Body of pancreas (tissue), 4 donors: Measurements from ENCODE around the gene PTPRT. TPM values are rescaled to one million over a fixed set of nuclear protein-coding genes. Genes with fewer than 3 reads are reported as not detected.

Experiments used
- ATAC-seq: fragments of 150-250 bp; one replicate; pipeline ENCODE4 v1.9.1; 2016
- DNase-seq, 4 donors: peaks; one replicate each; pipeline ENCODE4 v3.0.0-alpha.2; 2019
- H3K27ac ChIP-seq, 4 donors: fragments of 200-600 bp; sonication (generic); 1 replicate in 3 of 4; 2 replicates in 1 of 4; pipeline versions ENCODE4 v1.5.1 to v1.6.1; 2016 to 2019; ENCODE audit warnings: mild to moderate bottlenecking in 1 of 4, mixed read lengths in 1 of 4, moderate library complexity in 1 of 4
- H3K27me3 ChIP-seq, 2 donors: fragments of 200-600 bp; sonication (generic); one replicate each; pipeline ENCODE4 v1.6.0; 2016; ENCODE audit warnings: mild to moderate bottlenecking in 1 of 2
- H3K36me3 ChIP-seq, 2 donors: fragments of 200-600 bp; sonication (generic); replicated peaks in 1 of 2; 2 replicates each; pipeline ENCODE4 v1.5.1; 2016; ENCODE audit warnings: low read depth in 2 of 2; ENCODE audit not compliant: insufficient read depth in 1 of 2
- H3K4me1 ChIP-seq: fragments of 200-600 bp; sonication (generic); one replicate; pipeline ENCODE4 v1.6.0; 2016
- H3K4me3 ChIP-seq, 2 donors: fragments of 200-600 bp; sonication (generic); 1 replicate in 1 of 2; 2 replicates in 1 of 2; pipeline ENCODE4 v1.5.1; 2016 to 2019
- H3K9me3 ChIP-seq, 3 donors: fragments of 200-600 bp; sonication (generic); 1 replicate in 2 of 3; 2 replicates in 1 of 3; pipeline ENCODE4 v1.5.1; 2016
- CTCF ChIP-seq, 7 experiments: fragments of 450-650 bp in 4 of 7; fragments of 200-600 bp in 3 of 7; sonication (generic) in 3 of 7; IDR thresholded peaks; one replicate each; pipeline ENCODE4 v1.5.1; 2016 to 2019; ENCODE audit warnings: antibody characterized with exemption in 7 of 7
- POLR2A ChIP-seq, 3 donors: fragments of 450-650 bp; IDR thresholded peaks; one replicate each; pipeline ENCODE4 v1.6.1; 2016; ENCODE audit warnings: antibody characterized with exemption in 3 of 3, mild to moderate bottlenecking in 2 of 3
- WGBS, 2 donors: methylation state at CpG; one replicate each; pipeline ENCODE4 v1.1.5; 2017; 5-methylcytosine and 5-hydroxymethylcytosine counted together
- intact Hi-C: fragments of 100-400 bp; cut with DNase I; formaldehyde crosslinking; loops from one replicate; pipeline ENCODE4 v1.15.1; 2023
- total RNA-seq, 2 donors: library from RNA; depleted of rRNA; stranded (reverse); fragments of >200 nt; gene quantifications; one replicate each; pipeline ENCODE4 v1.1.0, GENCODE V29; 2016

Gene PTPRT
- total RNA-seq, 2 donors from 2014 or later, result 0.33 to 1.0 TPM

DNA sequence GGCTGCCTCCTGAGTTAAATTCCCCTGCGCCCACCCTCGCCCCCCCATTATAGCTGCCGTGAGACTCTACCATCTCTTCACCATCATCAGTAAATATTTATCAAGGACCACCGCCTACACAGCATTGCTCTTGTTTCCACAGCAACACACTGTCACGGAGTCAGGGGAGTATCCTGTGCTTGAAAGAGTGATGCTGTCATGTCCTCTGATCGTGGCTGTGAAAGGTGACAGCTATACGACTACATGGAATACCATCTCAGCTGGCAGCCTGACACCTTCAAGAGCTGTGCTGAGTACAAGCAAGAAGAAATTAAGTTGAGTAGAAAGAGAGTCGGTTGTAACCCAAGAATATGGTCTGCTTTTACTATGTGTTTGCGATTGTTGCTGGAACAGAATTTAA, 3.4 kb downstream of the PTPRT start:
- no peak overlapping the region for H3K27ac ChIP-seq
- ATAC-seq (no peak), DNase-seq (no peak)
- peaks cover 0 to 15% of the 10 kb centered on the region in 2 donors for H3K27me3 ChIP-seq
- no peaks in the 10 kb centered on the region for H3K9me3 ChIP-seq
- TF ChIP-seq POLR2A (IDR thresholded peaks at IDR 0.05), result no peak
- no peak for TF ChIP-seq CTCF (IDR thresholded peaks at IDR 0.05)
- peaks cover 17% of the 10 kb centered on the region for H3K4me1 ChIP-seq
- intact Hi-C loops, result loop anchor here (5.0 kb wide), 2 partner anchors 984 to 1449 kb away; no protein-coding TSS in a partner anchor
- 37 to 49% methylated on average over 9 of the region's 9 CpGs for WGBS, 2 donors
- no peaks in the 10 kb centered on the region for H3K36me3 ChIP-seq
- no peak overlapping the region for H3K4me3 ChIP-seq

DNA sequence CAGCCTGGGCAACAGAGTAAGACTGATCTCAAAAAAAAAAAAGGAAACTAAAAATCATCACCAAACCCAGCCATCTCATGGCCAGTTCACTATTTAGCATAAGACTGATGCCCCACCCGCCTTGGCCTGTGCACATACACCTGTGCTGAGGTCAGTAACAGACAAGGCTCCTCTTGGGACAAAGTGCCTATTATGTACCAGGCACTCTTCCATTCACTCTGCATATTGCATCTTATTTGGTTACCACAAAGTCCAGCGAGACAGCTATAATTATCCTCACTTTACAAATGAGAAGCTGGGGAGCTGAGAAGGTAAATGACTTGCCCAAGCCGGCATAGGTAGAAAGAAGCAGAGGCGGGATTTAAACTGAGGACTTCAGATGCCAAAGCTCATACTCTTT, 3.8 kb downstream of the PTPRT start:
- H3K27ac ChIP-seq, result no peak overlapping the region
- no peak for ATAC-seq
- H3K4me1 ChIP-seq, result peaks cover 17% of the 10 kb centered on the region
- no peaks in the 10 kb centered on the region for H3K36me3 ChIP-seq
- H3K27me3 ChIP-seq, result peaks cover 0 to 15% of the 10 kb centered on the region in 2 donors
- no peaks in the 10 kb centered on the region for H3K9me3 ChIP-seq
- no peak overlapping the region for H3K4me3 ChIP-seq
- 63 to 64% methylated on average over 4 of the region's 4 CpGs for WGBS, 2 donors
- TF ChIP-seq CTCF (IDR thresholded peaks at IDR 0.05) (no peak), POLR2A (IDR thresholded peaks at IDR 0.05) (no peak)
- intact Hi-C loops, result loop anchor here (5.0 kb wide), 2 partner anchors 984 to 1449 kb away; no protein-coding TSS in a partner anchor
- DNase-seq, result no peak

GRCh38 chr20:43183536-43184070, 6.1 kb downstream of the PTPRT start:
- TF ChIP-seq CTCF (IDR thresholded peaks at IDR 0.05) (no peak), POLR2A (IDR thresholded peaks at IDR 0.05) (no peak)
- WGBS, 2 donors, result 48 to 55% methylated on average over 5 of the region's 5 CpGs
- intact Hi-C loops, result no loop called here

DNA sequence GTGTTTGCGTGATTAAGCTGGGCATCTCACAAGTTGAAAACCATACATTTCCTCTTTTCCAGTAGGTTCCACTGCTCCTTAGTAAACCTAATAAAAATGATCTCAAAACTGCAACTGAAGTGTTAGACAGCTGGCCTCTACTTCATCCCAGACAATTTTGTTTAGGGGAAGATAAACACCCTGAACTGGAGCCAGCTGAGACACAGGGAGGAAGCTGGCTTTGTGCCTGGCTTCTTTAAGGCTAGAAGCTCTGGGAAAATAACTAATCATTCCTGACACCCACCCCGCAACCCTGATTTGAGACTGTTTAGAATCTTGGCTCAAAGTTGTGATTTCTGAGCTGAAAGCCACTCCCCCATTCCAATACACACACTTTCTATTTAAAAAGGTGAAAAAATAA, 11.6 kb downstream of the PTPRT start:
- intact Hi-C loops, result no loop called here
- no peaks in the 10 kb centered on the region for H3K36me3 ChIP-seq
- H3K9me3 ChIP-seq, result no peaks in the 10 kb centered on the region
- H3K4me1 ChIP-seq, result no peaks in the 10 kb centered on the region
- 36 to 38% methylated on average over 2 of the region's 2 CpGs for WGBS, 2 donors
- TF ChIP-seq POLR2A (IDR thresholded peaks at IDR 0.05) (no peak), CTCF (IDR thresholded peaks at IDR 0.05) (no peak)
- no peak overlapping the region for H3K4me3 ChIP-seq
- no peak for ATAC-seq
- DNase-seq, result no peak
- no peaks in the 10 kb centered on the region for H3K27me3 ChIP-seq
- H3K27ac ChIP-seq, result no peak overlapping the region

More at GRCh38 chr20:43183536-43184070, 6.1 kb downstream of the PTPRT start:
- ATAC-seq (no peak), DNase-seq (no peak)
- Histone ChIP-seq H3K27ac (no peak overlapping the region), H3K4me1 (peaks cover 8% of the 10 kb centered on the region), H3K9me3 (no peaks in the 10 kb centered on the region), H3K27me3 (peaks cover 0 to 7% of the 10 kb centered on the region in 2 donors), H3K4me3 (no peak overlapping the region), H3K36me3 (no peaks in the 10 kb centered on the region)

- Histone ChIP-seq H3K4me3 (no peak overlapping the region), H3K36me3 (no peaks in the 10 kb centered on the region), H3K27me3 (no peaks in the 10 kb centered on the region), H3K9me3 (no peaks in the 10 kb centered on the region), H3K4me1 (no peaks in the 10 kb centered on the region), H3K27ac (no peak overlapping the region)
- WGBS, 2 donors, result 54 to 78% methylated on average over 2 of the region's 2 CpGs
- ATAC-seq (no peak), DNase-seq (no peak)
- TF ChIP-seq POLR2A (IDR thresholded peaks at IDR 0.05) (no peak), CTCF (IDR thresholded peaks at IDR 0.05) (no peak)
- intact Hi-C loops, result no loop called here
Measured at GRCh38 chr20:43176726-43177125, 13.0 kb downstream of the PTPRT start.
